HCT116 (cell line): ENCODE results near the gene SLC39A10.

ENCODE experiments used
- POLR2A ChIP-seq: IDR thresholded peaks from 2 replicates; pipeline ENCODE4 v1.7.0; 2011; ENCODE audit warnings: borderline replicate concordance; ENCODE audit not compliant: insufficient read depth, insufficient read length; ENCODE audit errors: extremely low read depth
- POLR2AphosphoS5 ChIP-seq: IDR thresholded peaks from 2 replicates; pipeline ENCODE4 v1.6.1; 2011; ENCODE audit warnings: mild to moderate bottlenecking, low read depth, low read length, moderate library complexity

DNA sequence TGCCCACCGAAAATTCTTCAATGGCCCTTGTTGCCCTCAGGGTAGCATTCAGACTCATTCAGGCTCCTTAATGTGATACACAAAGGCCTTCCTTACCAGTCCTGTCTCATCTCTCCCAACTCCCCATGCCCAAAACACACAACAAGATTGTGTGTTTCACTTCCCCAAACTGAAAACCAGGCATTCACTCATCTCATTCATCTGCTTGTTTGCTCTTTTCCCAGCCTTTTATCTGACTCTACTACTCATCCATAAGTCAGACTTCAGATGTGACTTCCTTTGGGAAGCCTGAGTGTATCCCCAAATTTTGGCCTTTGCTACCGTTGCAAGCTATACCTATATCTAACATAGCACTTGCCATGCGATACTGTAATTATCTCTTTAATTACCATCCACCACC is 9.7 kb upstream of the SLC39A10 start:
- TF ChIP-seq POLR2AphosphoS5 (no peak), POLR2A (no peak)
